ENCODE data around the gene PRKCA. TPM values are rescaled to one million over a fixed set of nuclear protein-coding genes. Genes with fewer than 3 reads are reported as not detected.

Gene PRKCA
- total and polyA plus RNA-seq, 9 of the 15 experiments (the other 6 are each of a cell fraction or from before 2014, with no cell fraction given): 3.2 to 33.0 (median 17.8) TPM

GRCh38 chr17:66444031-66444430 lies 141.6 kb downstream of the PRKCA start:
- H2AFZ ChIP-seq (ENCODE audit: low read depth, low read length): no peak overlapping the region
- no peaks in the 10 kb centered on the region for H3K27me3 ChIP-seq (ENCODE audit: control insufficient read depth in 2 of 2, insufficient read depth in 2 of 2, low read length in 2 of 2)
- in situ Hi-C loops (cut with MboI): no loop called here
- H3K27ac ChIP-seq (ENCODE audit: extremely low read depth, low read depth, low read length): no peak overlapping the region
- WGBS (ENCODE audit: insufficient coverage, low coverage, missing lambda C conversion rate): 65% methylated on average over 3 of the region's 4 CpGs
- FAIRE-seq (no peak), ATAC-seq (no peak), DNase-seq (ENCODE audit: extremely low read depth in 1 of 4, low spot score in 3 of 4) (no peak)
- no peak overlapping the region for H3K9ac ChIP-seq (ENCODE audit: insufficient read depth in 1 of 2, low read depth in 2 of 2, low read length in 2 of 2)
- H3K36me3 ChIP-seq (ENCODE audit: control insufficient read depth, insufficient read depth, low read length): no peaks in the 10 kb centered on the region; the same call in 2 of the 3 replicates
- BruUV-seq (replicated peaks): no TSS peak
- H3K9me3 ChIP-seq (replicated peaks; ENCODE audit: control insufficient read depth, insufficient read depth, low read depth, low read length): no peaks in the 10 kb centered on the region
- H3K4me2 ChIP-seq (ENCODE audit: insufficient read depth, low read length): no peak overlapping the region
- no peaks in the 10 kb centered on the region for H3K9me1 ChIP-seq (ENCODE audit: control insufficient read depth, insufficient read depth, low read length)
- POLR2A ChIA-PET: no interaction called here
- peaks cover 4 to 11% of the 10 kb centered on the region in 2 experiments; a peak in 3 of 5 replicates for H3K4me1 ChIP-seq (replicated peaks in 1 of 2; ENCODE audit: control insufficient read depth in 2 of 2, insufficient read depth in 2 of 2, low read length in 2 of 2)
- H4K20me1 ChIP-seq (replicated peaks; ENCODE audit: control insufficient read depth, insufficient read depth, low read length): no peaks in the 10 kb centered on the region
- H3K4me3 ChIP-seq: no peak overlapping the region
- intact Hi-C loops (cut with micrococcal nuclease): no loop called here
- CTCF ChIA-PET (ENCODE audit: low intra/inter-chr PET ratio): no interaction called here
- no peaks in the 10 kb centered on the region; the same call in 1 of the 3 replicates for H3K79me2 ChIP-seq (ENCODE audit: control insufficient read depth, insufficient read depth, low read length)
- TF ChIP-seq STAT5B (CRISPR knock-in tag; IDR thresholded peaks at IDR 0.05) (no peak), WHSC1 (IDR thresholded peaks at IDR 0.05; ENCODE audit: low read length) (no peak), EGR1 (conservative IDR thresholded peaks at IDR 0.05) (no peak), TBL1XR1 (IDR thresholded peaks at IDR 0.05; ENCODE audit: low read length in 2 of 2) (no peak), ELF2 (CRISPR knock-in tag; IDR thresholded peaks at IDR 0.05) (no peak), L3MBTL2 (IDR thresholded peaks at IDR 0.05) (no peak), MED1 (CRISPR knock-in tag; IDR thresholded peaks at IDR 0.05; ENCODE audit: borderline replicate concordance) (no peak), MXD1 (CRISPR knock-in tag; IDR thresholded peaks at IDR 0.05; ENCODE audit: borderline replicate concordance, poor library complexity, severe bottlenecking) (no peak), POLR2H (tag; IDR thresholded peaks at IDR 0.05; ENCODE audit: low read depth) (no peak), CHD4 (IDR thresholded peaks at IDR 0.05; ENCODE audit: insufficient read depth, insufficient replicate concordance, low read depth, low read length, poor library complexity, severe bottlenecking) (no peak), AFF4 (CRISPR knock-in tag; IDR thresholded peaks at IDR 0.05) (no peak), KLF10 (CRISPR knock-in tag; IDR thresholded peaks at IDR 0.05) (no peak), PHTF2 (CRISPR knock-in tag; IDR thresholded peaks at IDR 0.05) (no peak), FOXJ3 (CRISPR knock-in tag; IDR thresholded peaks at IDR 0.05) (no peak)

Data from K562 (cell line).